Endothelial cell of umbilical vein (primary cell): Measurements from ENCODE around the gene ARMH3. TPM values are rescaled to one million over a fixed set of nuclear protein-coding genes. Genes with fewer than 3 reads are reported as not detected.

ENCODE experiments used
- BruUV-seq: library from RNA; stranded (reverse); fragments of 400-500 nt; replicated peaks from 2 replicates; lab custom pipeline; 2021; lab: Mats Ljungman, UMichigan
- CTCF ChIA-PET: fragments of 300-600, 350-600 bp; sonication (Branson Sonifier 250); formaldehyde crosslinking; loops from one replicate; lab custom pipeline; 2021; ENCODE audit warnings: antibody characterized with exemption, inconsistent platforms; lab: Charles Lee
- POLR2A ChIA-PET: fragments of 300-600, 350-600 bp; sonication (Branson Sonifier 250); formaldehyde crosslinking; loops from one replicate; lab custom pipeline; 2021; ENCODE audit warnings: antibody characterized with exemption, inconsistent platforms; lab: Charles Lee
- DNase-seq: peaks from one replicate; pipeline ENCODE4 v3.0.0-alpha.2; 2011; ENCODE audit warnings: low read depth, low spot score
- FAIRE-seq: peaks from 2 replicates; lab custom pipeline; 2011; peaks lifted over from hg19 to GRCh38; lab: Jason Lieb, UNC
- H2AFZ ChIP-seq: 2 replicates; pipeline ENCODE4 v1.6.0; 2012; ENCODE audit warnings: low read depth, low read length, control low read depth, inconsistent platforms
- H3K27ac ChIP-seq: 2 replicates; pipeline ENCODE4 v1.5.1; 2011; ENCODE audit warnings: low read depth, mild to moderate bottlenecking, control low read depth, low read length, moderate library complexity; ENCODE audit not compliant: insufficient read depth
- H3K27me3 ChIP-seq, 2 experiments: 2 replicates each; pipeline versions ENCODE4 v1.6.0 to v1.6.1; 2011; ENCODE audit warnings: low read length in 2 of 2, mixed read lengths in 1 of 2; ENCODE audit not compliant: control insufficient read depth in 2 of 2, insufficient read depth in 2 of 2
- H3K36me3 ChIP-seq, 2 experiments: 2 replicates in 1 of 2; 3 replicates in 1 of 2; pipeline ENCODE4 v1.5.1; 2011; ENCODE audit warnings: low read length in 2 of 2, mild to moderate bottlenecking in 1 of 2, moderate library complexity in 1 of 2; ENCODE audit not compliant: control insufficient read depth in 2 of 2, insufficient read depth in 2 of 2; ENCODE audit errors: extremely low read depth in 1 of 2
- H3K4me1 ChIP-seq: 3 replicates; pipeline ENCODE4 v1.5.1; 2011; ENCODE audit warnings: mild to moderate bottlenecking, low read length; ENCODE audit not compliant: control insufficient read depth, insufficient read depth; ENCODE audit errors: extremely low read depth
- H3K4me2 ChIP-seq: 2 replicates; pipeline ENCODE4 v1.6.1; 2011; ENCODE audit warnings: low read length, control low read depth, mixed read lengths; ENCODE audit not compliant: insufficient read depth
- H3K4me3 ChIP-seq, 3 experiments: fragments of 200-600 bp in 1 of 3; sonication (generic), shearing (Covaris generic) in 1 of 3; replicated peaks in 1 of 3; 2 replicates each; pipeline ENCODE4 v1.5.1; 2011 to 2016; ENCODE audit warnings: control low read depth in 3 of 3, low read length in 3 of 3, mild to moderate bottlenecking in 2 of 3, inconsistent platforms in 1 of 3, low read depth in 1 of 3, moderate library complexity in 1 of 3; ENCODE audit not compliant: insufficient read depth in 1 of 3
- H3K79me2 ChIP-seq: 2 replicates; pipeline ENCODE4 v1.6.0; 2012; ENCODE audit warnings: low read length, inconsistent platforms; ENCODE audit not compliant: control insufficient read depth, insufficient read depth
- H3K9ac ChIP-seq: replicated peaks from 2 replicates; pipeline ENCODE3; 2011; ENCODE audit warnings: low read length, control low read depth; ENCODE audit not compliant: insufficient read depth; ENCODE audit errors: extremely low read depth
- H3K9me1 ChIP-seq: replicated peaks from 3 replicates; pipeline ENCODE4 v1.6.0; 2011; ENCODE audit warnings: mild to moderate bottlenecking, low read length; ENCODE audit not compliant: control insufficient read depth, insufficient read depth; ENCODE audit errors: extremely low read depth
- H3K9me3 ChIP-seq: replicated peaks from 2 replicates; pipeline ENCODE4 v1.5.1; 2012; ENCODE audit warnings: low read length, inconsistent platforms; ENCODE audit not compliant: control insufficient read depth, insufficient read depth
- H4K20me1 ChIP-seq: replicated peaks from 2 replicates; pipeline ENCODE3; 2011; ENCODE audit warnings: mild to moderate bottlenecking, low read length; ENCODE audit not compliant: control insufficient read depth, insufficient read depth; ENCODE audit errors: extremely low read depth
- EZH2 ChIP-seq: IDR thresholded peaks from 2 replicates; pipeline ENCODE4 v1.6.1; 2012; ENCODE audit warnings: borderline replicate concordance, low read depth, mild to moderate bottlenecking, moderate library complexity, low read length, inconsistent platforms; ENCODE audit not compliant: severe bottlenecking
- FOS ChIP-seq: IDR thresholded peaks from 2 replicates; pipeline ENCODE4 v1.6.1; 2011; ENCODE audit warnings: mild to moderate bottlenecking, low read length, moderate library complexity, borderline replicate concordance; ENCODE audit not compliant: insufficient read depth
- GATA2 ChIP-seq: IDR thresholded peaks from 2 replicates; pipeline ENCODE4 v1.7.0; 2011; ENCODE audit warnings: low read depth, mild to moderate bottlenecking, moderate library complexity, mixed read lengths, low read length; ENCODE audit not compliant: insufficient read length, insufficient read depth
- JUN ChIP-seq: IDR thresholded peaks from 2 replicates; pipeline ENCODE4 v1.6.1; 2011; ENCODE audit warnings: borderline replicate concordance, low read depth; ENCODE audit not compliant: insufficient read length, insufficient read depth
- MYC ChIP-seq: IDR thresholded peaks from one replicate; pipeline ENCODE4 v1.6.1; 2011; ENCODE audit warnings: mild to moderate bottlenecking, low read depth, low read length
- POLR2A ChIP-seq: IDR thresholded peaks from 2 replicates; pipeline ENCODE4 v1.6.1; 2012; ENCODE audit warnings: low read depth, mild to moderate bottlenecking, control low read depth, low read length
- POLR2AphosphoS5 ChIP-seq: IDR thresholded peaks from 2 replicates; pipeline ENCODE4 v1.6.1; 2012; ENCODE audit warnings: low read depth, mild to moderate bottlenecking, control low read depth, low read length, moderate library complexity; ENCODE audit not compliant: insufficient read depth
- dilution Hi-C: fragments of 300-500 bp; cut with MboI; formaldehyde crosslinking; loops from one replicate; pipeline ENCODE4 v1.15.0; 2019; ENCODE audit warnings: low sequenced_read_pairs; ENCODE audit not compliant: extremely low pct_ligation_motif_present
- intact Hi-C: fragments of 100-400 bp; cut with micrococcal nuclease; formaldehyde crosslinking; loops from one replicate; pipeline ENCODE4 v1.10.0; 2022
- polyA plus RNA-seq, 4 experiments: library from polyadenylated mRNA; depleted of rRNA in 3 of 4; stranded (reverse) in 3 of 4; unstranded in 1 of 4; fragments of >200 nt; gene quantifications; 2 replicates each; pipeline versions ENCODE4 v1.2.1 to v1.2.3, GENCODE V29; 2011 to 2012; ENCODE audit warnings: missing spikeins in 1 of 4
- total RNA-seq: library from RNA; stranded (reverse); gene quantifications from 2 replicates; pipeline ENCODE4 v1.2.3, GENCODE V29; 2021
- TF ChIP-seq, protein P1 (sequence below), 2 donors: IDR thresholded peaks; 1 replicate in 1 of 2; 2 replicates in 1 of 2; pipeline ENCODE4 v1.5.1; 2011; ENCODE audit warnings: low read length in 2 of 2, mild to moderate bottlenecking in 2 of 2, moderate library complexity in 2 of 2, control low read depth in 1 of 2, inconsistent platforms in 1 of 2, low read depth in 1 of 2; ENCODE audit not compliant: insufficient read depth in 1 of 2; ENCODE audit errors: extremely low read depth in 1 of 2
- TF ChIP-seq, protein P2 (sequence below): IDR thresholded peaks from 2 replicates; pipeline ENCODE4 v1.6.1; 2011; ENCODE audit not compliant: insufficient read depth, insufficient read length

Gene ARMH3
- total and polyA plus RNA-seq, 2 donors (not counting 3 experiments of a cell fraction or from before 2014, with no cell fraction given): 13.1 to 17.6 TPM

DNA sequence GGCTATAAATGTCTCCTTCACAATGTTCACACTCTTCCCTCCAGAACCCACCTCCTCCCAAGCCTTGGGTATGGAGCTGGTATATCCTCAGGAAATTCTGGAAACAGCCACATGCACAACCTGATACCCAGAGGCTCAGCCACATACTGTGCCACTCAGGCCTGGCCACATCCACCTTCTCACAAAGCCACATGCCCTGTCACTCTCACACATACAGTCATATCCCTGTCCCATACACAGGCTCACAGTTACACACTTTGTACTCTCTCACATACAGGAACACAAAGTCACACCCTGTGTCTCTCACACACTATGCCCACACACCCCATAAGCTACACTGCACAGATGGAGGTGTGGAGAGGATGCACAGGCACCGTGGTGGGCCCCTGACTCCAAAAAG lies 222.5 kb downstream of the ARMH3 start:
- no peaks in the 10 kb centered on the region for H4K20me1 ChIP-seq
- no peaks in the 10 kb centered on the region for H3K27me3 ChIP-seq
- dilution Hi-C loops (no loop called here), intact Hi-C loops (no loop called here)
- no peaks in the 10 kb centered on the region for H3K9me3 ChIP-seq
- no peak overlapping the region for H3K9ac ChIP-seq
- no peak for TF ChIP-seq MYC
- TF ChIP-seq GATA2: no peak
- no peak for TF ChIP-seq POLR2AphosphoS5
- no peak for TF ChIP-seq FOS
- TF ChIP-seq, protein P1, sequence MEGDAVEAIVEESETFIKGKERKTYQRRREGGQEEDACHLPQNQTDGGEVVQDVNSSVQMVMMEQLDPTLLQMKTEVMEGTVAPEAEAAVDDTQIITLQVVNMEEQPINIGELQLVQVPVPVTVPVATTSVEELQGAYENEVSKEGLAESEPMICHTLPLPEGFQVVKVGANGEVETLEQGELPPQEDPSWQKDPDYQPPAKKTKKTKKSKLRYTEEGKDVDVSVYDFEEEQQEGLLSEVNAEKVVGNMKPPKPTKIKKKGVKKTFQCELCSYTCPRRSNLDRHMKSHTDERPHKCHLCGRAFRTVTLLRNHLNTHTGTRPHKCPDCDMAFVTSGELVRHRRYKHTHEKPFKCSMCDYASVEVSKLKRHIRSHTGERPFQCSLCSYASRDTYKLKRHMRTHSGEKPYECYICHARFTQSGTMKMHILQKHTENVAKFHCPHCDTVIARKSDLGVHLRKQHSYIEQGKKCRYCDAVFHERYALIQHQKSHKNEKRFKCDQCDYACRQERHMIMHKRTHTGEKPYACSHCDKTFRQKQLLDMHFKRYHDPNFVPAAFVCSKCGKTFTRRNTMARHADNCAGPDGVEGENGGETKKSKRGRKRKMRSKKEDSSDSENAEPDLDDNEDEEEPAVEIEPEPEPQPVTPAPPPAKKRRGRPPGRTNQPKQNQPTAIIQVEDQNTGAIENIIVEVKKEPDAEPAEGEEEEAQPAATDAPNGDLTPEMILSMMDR (IDR thresholded peaks at IDR 0.05; ENCODE audit: extremely low read depth in 1 of 2, insufficient read depth in 1 of 2, low read depth in 1 of 2, low read length in 2 of 2): no peak
- TF ChIP-seq POLR2A: no peak
- TF ChIP-seq EZH2: no peak
- TF ChIP-seq, protein P2, sequence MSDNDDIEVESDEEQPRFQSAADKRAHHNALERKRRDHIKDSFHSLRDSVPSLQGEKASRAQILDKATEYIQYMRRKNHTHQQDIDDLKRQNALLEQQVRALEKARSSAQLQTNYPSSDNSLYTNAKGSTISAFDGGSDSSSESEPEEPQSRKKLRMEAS: no peak
- TF ChIP-seq JUN: no peak
- CTCF ChIA-PET: interaction anchor here (2.0 to 10.5 kb wide), 2 partner anchors 8 to 174 kb away, joined by 12 to 742 read pairs; no protein-coding TSS in a partner anchor
- H3K36me3 ChIP-seq: no peaks in the 10 kb centered on the region
- H2AFZ ChIP-seq: no peak overlapping the region
- H3K79me2 ChIP-seq: no peaks in the 10 kb centered on the region
- POLR2A ChIA-PET: interaction anchor here (0.6 kb wide), 1 partner anchor 548 kb away, joined by 8 read pairs; no protein-coding TSS in a partner anchor
- no peak overlapping the region for H3K4me2 ChIP-seq
- H3K4me1 ChIP-seq: peaks cover 11% of the 10 kb centered on the region
- DNase-seq (no peak), FAIRE-seq (no peak)
- no peak overlapping the region for H3K27ac ChIP-seq
- no peak overlapping the region for H3K4me3 ChIP-seq
- H3K9me1 ChIP-seq: no peaks in the 10 kb centered on the region
- BruUV-seq: no TSS peak
